Activated T-cell treated with anti-CD3 and anti-CD28 coated beads, Interleukin-2, amount 50 U/mL, for 72 hours (primary cell): ENCODE results near the gene QKI. TPM values are rescaled to one million over a fixed set of nuclear protein-coding genes. Genes with fewer than 3 reads are reported as not detected.
"Not testable (repeated sequence)": the region's sequence is repeated elsewhere in the genome, so short reads cannot be mapped to it uniquely, and the experiment has no call there.

Source experiments
- ATAC-seq, 2 donors: fragments of 150-1000 bp; cut with Tn5 transposase; replicated peaks in 1 of 2; 2 replicates each; pipeline ENCODE4 v1.10.0; 2021; ENCODE audit warnings: moderate library complexity in 2 of 2, mild to moderate bottlenecking in 1 of 2
- DNase-seq, 2 donors: peaks; one replicate each; pipeline ENCODE4 v3.0.0; 2021 to 2022; ENCODE audit warnings: mixed read lengths in 1 of 2
- H3K27ac Mint-ChIP-seq: one replicate; pipeline ENCODE4 v1.8.0; 2022; ENCODE audit warnings: mild to moderate bottlenecking, moderate library complexity, mixed read lengths
- H3K27me3 Mint-ChIP-seq: one replicate; pipeline ENCODE4 v1.8.0; 2022; ENCODE audit warnings: low read depth, mixed read lengths
- H3K36me3 Mint-ChIP-seq, 2 donors: one replicate each; pipeline ENCODE4 v1.8.0; 2022; ENCODE audit warnings: mixed read lengths in 2 of 2, mild to moderate bottlenecking in 1 of 2; ENCODE audit not compliant: insufficient read depth in 2 of 2
- H3K4me1 Mint-ChIP-seq: one replicate; pipeline ENCODE4 v1.8.0; 2022; ENCODE audit warnings: low read depth, mixed read lengths
- H3K4me3 Mint-ChIP-seq, 2 donors: one replicate each; pipeline ENCODE4 v1.8.0; 2022; ENCODE audit warnings: mild to moderate bottlenecking in 2 of 2, mixed read lengths in 2 of 2, moderate library complexity in 2 of 2
- H3K9me3 Mint-ChIP-seq, 2 donors: one replicate each; pipeline ENCODE4 v1.8.0; 2022; ENCODE audit warnings: mixed read lengths in 2 of 2
- total RNA-seq, 2 donors: library from RNA; stranded (reverse); gene quantifications; one replicate each; pipeline ENCODE4 v1.2.3, GENCODE V29; 2022

Gene QKI
- total RNA-seq, 2 donors from 2014 or later = 62.0 to 64.2 TPM

DNA sequence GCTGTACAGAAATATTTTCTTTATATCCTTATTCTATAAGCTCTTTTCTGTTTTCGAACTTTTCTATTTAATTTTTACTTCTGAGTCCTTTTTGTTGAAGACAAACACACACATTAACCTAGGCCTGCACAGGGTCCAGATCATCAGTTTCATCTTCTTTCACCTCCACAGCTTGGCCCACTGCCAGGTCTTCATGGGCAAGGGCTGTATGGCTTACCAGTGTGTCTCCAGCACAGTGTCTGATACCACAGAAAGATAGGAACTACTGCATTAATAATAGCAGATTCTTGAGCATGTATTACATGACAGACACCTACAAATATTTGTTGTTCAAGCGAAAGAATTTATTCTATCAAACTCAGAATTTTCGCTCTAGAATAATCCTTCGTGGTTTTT, 24.4 kb downstream of the QKI start:
- H3K36me3 Mint-ChIP-seq = peaks cover 0 to 2% of the 10 kb centered on the region in 2 donors
- DNase-seq = peak; percentile 10 to 34
- ATAC-seq = peak in 1 of 2 donors; percentile 51
- H3K27me3 Mint-ChIP-seq = no peaks in the 10 kb centered on the region
- H3K4me3 Mint-ChIP-seq = no peak overlapping the region
- no peak overlapping the region for H3K27ac Mint-ChIP-seq
- no peaks in the 10 kb centered on the region for H3K9me3 Mint-ChIP-seq
- H3K4me1 Mint-ChIP-seq = peaks cover 56% of the 10 kb centered on the region

DNA sequence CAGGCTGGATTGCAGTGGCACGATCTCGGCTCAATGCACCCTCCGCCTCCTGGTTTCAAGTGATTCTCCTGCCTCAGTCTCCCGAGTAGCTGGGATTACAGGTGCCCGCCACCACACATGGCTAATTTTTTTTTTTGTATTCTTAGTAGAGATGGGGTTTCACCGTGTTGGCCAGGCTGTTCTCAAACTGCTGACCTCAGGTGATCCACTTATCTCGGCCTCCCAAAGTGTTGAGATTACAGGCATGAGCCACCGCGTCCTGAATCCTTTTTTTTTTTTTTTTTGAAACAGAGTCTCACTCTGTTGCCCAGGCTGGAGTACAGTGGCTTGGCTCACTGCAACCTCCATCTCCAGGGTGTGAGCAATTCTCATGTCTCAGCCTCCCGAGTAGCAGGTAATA, 24.9 kb downstream of the QKI start:
- not testable (repeated sequence) for H3K27ac Mint-ChIP-seq, H3K36me3 Mint-ChIP-seq, H3K9me3 Mint-ChIP-seq, ATAC-seq, DNase-seq, H3K27me3 Mint-ChIP-seq, H3K4me3 Mint-ChIP-seq
- peaks cover 58% of the 10 kb centered on the region for H3K4me1 Mint-ChIP-seq

DNA sequence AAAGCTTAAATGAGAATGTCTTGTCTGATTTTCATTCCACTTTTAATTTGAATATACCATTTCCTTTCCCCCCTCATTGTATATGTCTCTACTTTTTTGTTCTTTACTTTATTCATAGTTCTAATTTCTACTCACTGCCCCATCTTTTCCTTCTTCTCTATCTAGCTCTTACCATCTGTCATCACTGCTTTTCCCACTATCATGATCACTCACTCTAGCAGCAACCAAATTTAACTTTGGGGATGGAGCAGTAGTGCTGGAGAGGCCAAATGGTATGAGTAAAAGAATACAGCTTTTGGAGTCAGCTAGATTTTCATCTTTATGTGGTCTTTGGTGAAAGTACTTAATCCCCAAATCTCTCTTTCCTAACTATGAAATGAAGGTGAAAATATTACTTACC, 25.5 kb downstream of the QKI start:
- no peaks in the 10 kb centered on the region for H3K27me3 Mint-ChIP-seq
- no peaks in the 10 kb centered on the region for H3K9me3 Mint-ChIP-seq
- DNase-seq (no peak), ATAC-seq (no peak)
- H3K4me3 Mint-ChIP-seq = no peak overlapping the region
- peaks cover 58% of the 10 kb centered on the region for H3K4me1 Mint-ChIP-seq
- no peak overlapping the region for H3K27ac Mint-ChIP-seq
- peaks cover 0 to 2% of the 10 kb centered on the region in 2 donors for H3K36me3 Mint-ChIP-seq

DNA sequence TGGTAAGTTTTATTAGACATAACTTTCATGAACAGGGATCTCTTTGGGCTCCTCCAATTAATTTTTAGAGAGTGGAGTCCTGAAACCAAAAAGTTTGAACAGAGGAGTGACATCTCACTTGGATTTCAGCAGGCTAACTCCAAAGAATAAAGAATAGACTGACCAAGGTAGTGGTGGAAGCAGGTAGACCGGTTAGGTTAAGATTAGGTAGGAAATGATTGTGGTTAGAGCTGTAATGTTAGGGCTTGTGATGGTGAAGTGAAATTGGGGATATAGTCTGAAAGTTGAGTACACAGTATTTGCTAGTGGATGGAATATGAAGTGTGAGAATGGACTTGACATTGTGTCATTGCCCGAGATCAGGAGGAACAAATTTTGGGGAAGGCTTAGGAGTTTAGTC, 27.8 kb downstream of the QKI start:
- Mint-ChIP-seq H3K36me3 (peaks cover 0 to 3% of the 10 kb centered on the region in 2 donors), H3K27ac (no peak overlapping the region), H3K4me3 (no peak overlapping the region), H3K9me3 (no peaks in the 10 kb centered on the region), H3K4me1 (peaks cover 50% of the 10 kb centered on the region), H3K27me3 (no peaks in the 10 kb centered on the region)
- no peak for DNase-seq
- ATAC-seq = no peak

DNA sequence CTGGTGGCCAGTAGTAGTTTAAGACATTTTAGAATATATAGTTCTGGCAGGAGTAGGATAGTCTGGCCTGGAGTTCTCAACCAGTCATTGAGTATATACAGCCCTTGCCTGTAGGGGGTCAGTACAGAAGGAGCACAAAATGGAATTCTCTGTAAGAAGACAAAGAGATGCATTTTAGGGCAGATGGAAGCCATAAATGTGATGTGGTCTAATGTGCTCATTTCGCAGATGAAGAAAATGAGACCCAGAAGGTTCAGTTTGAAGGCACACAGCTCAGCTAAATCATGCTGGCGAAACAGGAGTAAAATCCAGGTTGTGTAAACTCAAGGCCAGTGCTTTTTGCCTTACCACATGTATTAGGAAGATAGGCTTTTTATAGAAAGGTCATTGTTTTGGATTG, 29.6 kb downstream of the QKI start:
- no peak overlapping the region for H3K27ac Mint-ChIP-seq
- no peak overlapping the region for H3K4me3 Mint-ChIP-seq
- no peak for DNase-seq
- H3K36me3 Mint-ChIP-seq = peaks cover 0 to 3% of the 10 kb centered on the region in 2 donors
- no peaks in the 10 kb centered on the region for H3K9me3 Mint-ChIP-seq
- H3K27me3 Mint-ChIP-seq = no peaks in the 10 kb centered on the region
- no peak for ATAC-seq
- H3K4me1 Mint-ChIP-seq = peaks cover 39% of the 10 kb centered on the region

DNA sequence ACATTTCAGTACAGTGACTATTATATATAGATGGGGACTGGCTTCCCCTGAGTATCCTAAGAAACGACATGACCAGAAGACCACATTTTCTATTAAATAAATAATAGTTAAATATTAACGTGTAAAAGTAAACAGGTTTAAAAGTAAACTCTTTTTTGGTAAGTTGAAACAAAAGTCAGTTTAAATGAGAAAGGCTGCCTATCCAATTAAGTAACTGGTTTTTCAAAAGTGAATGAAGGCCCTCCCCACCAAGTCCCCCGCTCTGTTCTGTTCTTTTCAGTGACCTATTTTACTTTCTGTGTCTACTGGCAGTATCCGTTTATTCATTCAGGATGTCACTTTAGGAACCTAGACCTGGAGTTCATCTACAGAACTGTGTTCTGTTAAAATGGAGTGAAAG, 32.0 kb downstream of the QKI start:
- DNase-seq = no peak
- ATAC-seq = no peak
- Mint-ChIP-seq H3K27me3 (no peaks in the 10 kb centered on the region), H3K4me1 (peaks cover 36% of the 10 kb centered on the region), H3K36me3 (peaks cover 1% of the 10 kb centered on the region in 2 donors), H3K27ac (no peak overlapping the region), H3K4me3 (no peak overlapping the region), H3K9me3 (no peaks in the 10 kb centered on the region)

DNA sequence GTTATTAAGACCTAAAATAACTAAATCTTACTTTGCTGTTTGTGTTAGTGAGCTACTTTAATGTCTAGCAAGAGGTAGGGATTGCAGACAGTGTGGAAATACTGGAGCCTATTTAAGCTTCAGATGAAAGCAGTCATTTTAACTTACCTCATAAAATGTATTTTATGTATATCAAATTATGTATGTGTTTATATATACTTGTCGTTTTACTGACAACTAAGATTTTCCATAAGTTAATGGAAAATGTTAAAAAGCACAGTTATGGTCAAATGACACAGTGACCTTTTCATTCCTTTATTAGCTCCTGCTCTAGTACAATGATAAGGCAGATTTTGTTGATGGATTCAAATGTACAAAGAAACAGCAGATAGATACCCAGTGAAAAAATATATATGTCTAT, 34.6 kb downstream of the QKI start:
- peaks cover 1% of the 10 kb centered on the region in 2 donors for H3K36me3 Mint-ChIP-seq
- H3K27ac Mint-ChIP-seq = no peak overlapping the region

DNA sequence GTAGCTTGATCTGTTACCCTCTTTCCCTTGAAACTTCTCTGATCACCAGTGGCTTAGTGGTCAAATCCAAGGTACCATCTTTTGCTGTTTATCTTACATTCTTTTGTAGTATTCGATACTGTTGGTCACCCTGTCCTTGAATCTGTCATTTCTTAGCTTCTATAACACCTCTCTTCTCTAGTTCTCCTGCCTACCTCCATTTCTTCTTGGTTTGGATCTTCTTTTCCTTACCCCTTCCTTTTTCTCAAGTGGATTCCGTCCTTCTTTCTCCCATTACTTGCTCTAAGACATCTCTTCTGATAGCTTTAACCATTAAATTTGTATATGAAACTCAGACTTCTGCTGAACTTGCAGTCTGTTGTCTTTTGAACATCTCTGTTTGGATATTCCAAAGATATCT, 39.9 kb downstream of the QKI start:
- Mint-ChIP-seq H3K36me3 (peaks cover 1 to 5% of the 10 kb centered on the region in 2 donors), H3K4me1 (peaks cover 40% of the 10 kb centered on the region), H3K4me3 (no peak overlapping the region), H3K27me3 (no peaks in the 10 kb centered on the region), H3K9me3 (no peaks in the 10 kb centered on the region), H3K27ac (no peak overlapping the region)
- no peak for DNase-seq
- no peak for ATAC-seq

More for the DNA sequence above, 34.6 kb downstream of the QKI start:
- Mint-ChIP-seq H3K4me3 (no peak overlapping the region), H3K27me3 (no peaks in the 10 kb centered on the region), H3K4me1 (peaks cover 25% of the 10 kb centered on the region), H3K9me3 (no peaks in the 10 kb centered on the region)
- no peak for DNase-seq
- no peak for ATAC-seq

DNA sequence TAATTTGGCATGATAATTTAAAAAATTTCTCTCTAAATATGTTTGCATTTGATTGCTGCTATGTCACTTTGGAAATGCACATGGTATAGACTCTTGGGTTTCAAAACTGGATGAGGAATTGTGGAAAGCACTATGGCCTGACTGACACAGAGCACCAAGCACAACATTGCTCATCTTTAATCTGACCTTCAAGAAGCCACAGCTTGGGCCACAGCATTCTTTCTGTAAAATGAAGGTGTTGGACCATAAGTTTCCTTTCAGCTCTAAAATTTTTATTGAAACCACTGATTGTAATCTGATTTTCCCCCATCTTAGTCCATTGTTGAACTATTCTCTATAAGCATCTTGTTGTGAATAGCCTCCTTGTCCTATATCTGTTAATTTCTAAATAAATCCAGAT, 41.0 kb downstream of the QKI start:
- H3K4me1 Mint-ChIP-seq = peaks cover 45% of the 10 kb centered on the region
- peak overlapping the region; percentile 52 for H3K27ac Mint-ChIP-seq
- no peaks in the 10 kb centered on the region for H3K9me3 Mint-ChIP-seq
- no peak for DNase-seq
- no peak overlapping the region for H3K4me3 Mint-ChIP-seq
- peaks cover 0 to 5% of the 10 kb centered on the region in 2 donors for H3K36me3 Mint-ChIP-seq
- H3K27me3 Mint-ChIP-seq = no peaks in the 10 kb centered on the region
- no peak for ATAC-seq

DNA sequence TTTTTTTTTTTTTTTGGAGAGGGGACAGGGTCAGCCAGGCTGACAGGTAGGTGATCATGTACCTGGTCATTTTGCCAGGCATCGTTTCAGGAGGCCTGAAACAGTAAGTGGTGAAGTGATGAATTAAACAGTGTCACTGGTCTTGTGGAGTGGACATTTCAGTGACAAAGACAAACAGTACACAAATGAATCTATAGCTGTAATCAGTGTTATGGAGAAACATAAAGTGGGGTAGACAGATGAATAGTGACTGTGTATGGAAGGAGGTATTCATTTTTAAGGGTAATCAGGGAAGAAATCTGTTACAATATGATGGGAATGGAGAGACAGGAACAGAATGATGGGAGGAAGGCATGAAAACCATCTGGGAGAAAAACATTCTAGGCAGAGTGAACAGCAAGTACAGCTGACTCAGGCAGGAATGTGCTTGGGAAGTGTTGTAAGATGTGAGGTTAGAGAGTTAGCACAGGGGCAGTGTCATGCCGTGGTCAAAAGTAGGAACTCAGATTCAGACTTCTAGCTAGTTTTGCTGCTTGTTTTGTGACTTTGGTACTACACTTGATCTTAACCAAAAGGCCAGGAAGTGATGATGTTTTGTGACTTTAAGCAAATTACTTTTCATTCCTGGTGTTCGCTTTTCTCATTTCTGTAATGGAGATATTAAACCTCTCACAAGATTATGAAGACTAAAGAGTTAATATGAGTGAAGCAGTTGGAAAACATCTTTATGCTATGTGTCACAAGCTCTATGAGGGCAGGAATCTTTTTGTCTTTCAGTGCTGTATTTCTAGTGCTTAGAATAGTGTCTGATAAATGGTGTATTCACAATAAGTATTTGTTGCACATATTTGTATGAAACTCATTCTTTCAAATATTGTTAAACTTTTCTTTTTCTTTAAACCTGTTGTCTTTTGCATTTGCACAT, 43.4 kb downstream of the QKI start:
- H3K4me3 Mint-ChIP-seq = peak overlapping the region; percentile 10 to 20
- DNase-seq (peak in 1 of 2 donors; percentile 12), ATAC-seq (peak; percentile 45 to 56)

DNA sequence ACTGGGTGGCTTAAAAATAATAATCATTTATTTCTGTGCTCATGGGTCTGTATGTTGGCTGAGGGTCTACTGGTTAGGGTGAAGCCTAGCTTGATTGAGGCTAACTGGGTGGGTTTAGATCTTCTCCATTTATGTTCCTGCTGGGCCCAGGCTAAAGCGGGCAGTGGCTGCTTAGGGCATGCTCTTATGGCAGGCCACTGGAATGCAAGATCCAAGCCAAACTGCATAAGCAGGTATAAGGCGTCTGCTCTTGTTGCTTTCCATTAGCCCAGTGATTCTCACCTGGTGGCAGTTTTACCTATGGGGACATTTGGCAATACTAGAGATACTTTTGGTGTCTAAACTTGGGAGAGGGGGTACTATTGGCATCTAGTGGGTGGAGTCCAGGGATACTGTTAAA, 44.5 kb downstream of the QKI start:
- H3K4me1 Mint-ChIP-seq = peaks cover 67% of the 10 kb centered on the region
- no peaks in the 10 kb centered on the region for H3K27me3 Mint-ChIP-seq
- DNase-seq = no peak
- peak overlapping the region; percentile 98 for H3K27ac Mint-ChIP-seq
- H3K9me3 Mint-ChIP-seq = no peaks in the 10 kb centered on the region
- peak overlapping the region; percentile 86 to 89 for H3K4me3 Mint-ChIP-seq
- no peak for ATAC-seq
- H3K36me3 Mint-ChIP-seq = peaks cover 0 to 11% of the 10 kb centered on the region in 2 donors

More for the DNA sequence above, 43.4 kb downstream of the QKI start:
- H3K9me3 Mint-ChIP-seq = no peaks in the 10 kb centered on the region
- peaks cover 59% of the 10 kb centered on the region for H3K4me1 Mint-ChIP-seq
- H3K27me3 Mint-ChIP-seq = no peaks in the 10 kb centered on the region
- H3K36me3 Mint-ChIP-seq = peaks cover 0 to 8% of the 10 kb centered on the region in 2 donors
- H3K27ac Mint-ChIP-seq = peak overlapping the region; percentile 78

DNA sequence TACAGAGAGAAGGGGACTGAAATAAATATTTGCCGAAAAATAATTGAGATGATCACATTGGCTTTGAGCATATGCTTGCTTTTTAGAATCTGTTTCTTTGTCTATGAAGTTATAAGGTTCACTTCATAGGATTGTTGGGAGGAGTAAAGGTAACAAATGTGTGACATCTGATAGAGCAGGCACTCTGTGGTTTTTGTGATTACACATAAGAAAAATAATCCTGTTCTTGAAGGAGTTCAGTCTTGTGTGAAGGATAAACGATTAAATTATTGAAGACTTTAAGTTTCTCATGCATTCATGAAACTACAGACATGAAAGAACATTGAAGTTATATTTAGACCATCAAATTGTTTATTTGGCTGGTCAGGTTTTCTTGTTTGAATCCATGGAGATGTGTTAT, 45.0 kb downstream of the QKI start:
- peak overlapping the region; percentile 98 for H3K27ac Mint-ChIP-seq

DNA sequence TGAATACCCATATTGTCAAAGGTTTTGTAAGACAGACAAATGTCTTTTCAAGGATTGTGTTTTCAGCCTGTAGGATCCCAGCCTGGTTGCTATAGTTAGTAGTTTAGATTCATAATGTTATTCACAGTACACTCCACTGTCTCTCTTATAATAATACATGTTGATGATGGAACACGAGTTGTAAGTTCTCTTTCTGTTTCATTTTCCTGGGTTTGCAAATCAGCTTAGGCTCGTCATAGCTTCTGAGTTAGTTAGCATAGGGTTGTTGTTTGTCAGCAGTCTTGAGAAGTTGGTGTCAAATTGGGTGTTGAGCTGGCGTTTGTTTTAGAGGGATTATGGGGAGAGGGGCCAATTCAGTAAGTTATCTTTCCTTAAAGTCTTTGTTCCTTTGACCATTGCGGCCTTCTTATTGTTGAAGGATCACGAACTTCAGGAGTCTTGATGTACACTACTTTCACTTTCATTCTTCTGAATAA, 45.8 kb downstream of the QKI start:
- peaks cover 76% of the 10 kb centered on the region for H3K4me1 Mint-ChIP-seq
- H3K27ac Mint-ChIP-seq = peak overlapping the region; percentile 98

More for the DNA sequence above, 45.0 kb downstream of the QKI start:
- H3K4me1 Mint-ChIP-seq = peaks cover 72% of the 10 kb centered on the region
- ATAC-seq = no peak
- H3K36me3 Mint-ChIP-seq = peaks cover 0 to 12% of the 10 kb centered on the region in 2 donors
- DNase-seq = no peak
- no peaks in the 10 kb centered on the region for H3K27me3 Mint-ChIP-seq
- no peaks in the 10 kb centered on the region for H3K9me3 Mint-ChIP-seq
- H3K4me3 Mint-ChIP-seq = peak overlapping the region; percentile 86 to 89

More for the DNA sequence above, 45.8 kb downstream of the QKI start:
- no peaks in the 10 kb centered on the region for H3K27me3 Mint-ChIP-seq
- H3K36me3 Mint-ChIP-seq = peaks cover 0 to 12% of the 10 kb centered on the region in 2 donors
- peak; percentile 87 for ATAC-seq
- no peaks in the 10 kb centered on the region for H3K9me3 Mint-ChIP-seq
- peak overlapping the region; percentile 86 to 89 for H3K4me3 Mint-ChIP-seq
- DNase-seq = peak in 1 of 2 donors; percentile 12
